HG02884 (cell line): ENCODE results near the gene REV1.
"Not testable (repeated sequence)": the region's sequence is repeated elsewhere in the genome, so short reads cannot be mapped to it uniquely, and the experiment has no call there.

Source experiments
- ATAC-seq: cut with Tn5 transposase; IDR thresholded peaks from one replicate; pipeline ENCODE4 v1.9.1; 2021; ENCODE audit warnings: mild to moderate bottlenecking, moderate library complexity; ENCODE audit not compliant: unreplicated experiment

The REV1 gene

DNA sequence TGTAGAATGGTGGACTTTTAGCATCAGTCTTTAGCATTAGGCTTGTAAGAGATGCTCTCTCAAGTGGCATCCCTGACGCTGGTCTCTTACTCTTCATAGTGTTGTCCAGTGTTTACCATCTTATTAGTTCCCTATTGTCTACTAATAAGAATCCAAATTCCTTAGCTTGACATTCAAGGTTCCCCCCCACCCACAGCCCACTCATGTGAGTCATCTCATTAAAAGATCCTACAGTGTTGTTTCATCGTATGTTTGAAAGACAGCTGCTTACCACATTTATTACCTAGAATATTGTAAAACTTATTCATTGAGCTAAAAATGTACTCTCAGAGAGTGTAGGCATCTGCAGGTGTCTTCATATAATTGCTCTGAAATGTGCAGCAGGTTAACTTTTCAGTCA, 124.2 kb downstream of the REV1 start:
- no peak for ATAC-seq

DNA sequence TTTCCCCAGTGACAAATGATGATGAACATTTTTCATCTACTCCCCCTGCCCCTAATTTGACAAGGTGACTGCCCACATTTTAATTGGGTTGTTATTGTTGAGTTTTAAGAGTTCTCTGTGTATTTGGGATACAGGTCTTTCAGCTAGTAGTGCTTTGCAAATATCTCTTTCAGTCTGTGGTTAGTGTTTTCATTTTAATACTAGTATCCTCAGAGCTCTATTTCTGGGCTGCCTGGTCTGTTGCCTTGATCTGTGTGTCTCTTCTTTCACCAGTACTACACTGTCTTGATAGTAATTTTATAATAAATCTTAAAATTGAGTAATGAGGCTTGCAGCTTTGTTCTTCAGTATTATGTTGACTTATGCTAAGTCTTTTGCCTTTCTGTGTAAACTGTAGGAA, 133.0 kb downstream of the REV1 start:
- ATAC-seq, result peak; percentile 62

DNA sequence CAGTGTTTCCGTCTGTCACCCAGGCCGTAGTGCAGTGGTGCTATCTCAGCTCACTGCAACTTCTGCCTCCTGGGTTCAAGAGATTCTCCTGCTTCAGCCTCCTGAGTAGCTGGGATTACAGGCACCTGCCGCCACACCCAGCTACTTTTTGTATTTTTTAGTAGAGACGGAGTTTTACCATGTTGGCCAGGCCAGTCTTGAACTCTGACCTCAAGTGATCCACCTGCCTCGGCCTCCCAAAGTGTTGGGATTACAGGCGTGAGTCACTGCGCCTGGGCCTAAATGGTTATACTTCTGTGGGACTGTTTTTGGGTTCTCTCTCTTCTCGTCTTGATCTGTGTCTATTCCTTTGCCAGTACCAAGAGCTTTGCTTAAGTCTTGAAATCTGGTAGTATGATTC, 135.0 kb downstream of the REV1 start:
- ATAC-seq, result not testable (repeated sequence)

DNA sequence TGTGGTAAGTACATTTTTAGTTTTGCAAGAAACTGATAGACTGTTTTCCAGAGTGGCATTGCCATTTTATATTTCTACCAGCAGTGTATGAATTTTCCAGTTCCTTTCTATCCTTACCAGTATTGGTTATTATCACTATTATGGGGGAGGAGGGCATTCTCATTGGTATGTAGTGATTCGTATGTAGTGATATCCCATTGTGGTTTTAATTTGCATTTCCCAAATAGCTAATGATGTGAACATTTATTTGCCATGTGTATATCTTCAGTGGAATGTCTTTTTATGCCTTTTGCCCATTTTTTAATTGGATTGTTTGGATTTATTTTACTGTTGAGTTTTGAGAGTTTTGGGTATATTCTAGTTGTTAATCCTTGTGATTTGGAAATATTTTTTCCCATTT, 135.7 kb downstream of the REV1 start:
- ATAC-seq, result no peak
